ENCODE data around the gene LRP8.

The LRP8 gene

GRCh38 chr1:53292690-53293089 lies 35.2 kb downstream of the LRP8 start:
- H3K27ac ChIP-seq: no peak overlapping the region
- TF ChIP-seq CTCF (conservative IDR thresholded peaks at IDR 0.05) (no peak), ZFX (IDR thresholded peaks at IDR 0.05) (no peak)

GRCh38 chr1:53291574-53291973 lies 36.3 kb downstream of the LRP8 start:
- TF ChIP-seq CTCF (conservative IDR thresholded peaks at IDR 0.05) (no peak), ZFX (IDR thresholded peaks at IDR 0.05) (no peak)
- no peak overlapping the region for H3K27ac ChIP-seq

DNA sequence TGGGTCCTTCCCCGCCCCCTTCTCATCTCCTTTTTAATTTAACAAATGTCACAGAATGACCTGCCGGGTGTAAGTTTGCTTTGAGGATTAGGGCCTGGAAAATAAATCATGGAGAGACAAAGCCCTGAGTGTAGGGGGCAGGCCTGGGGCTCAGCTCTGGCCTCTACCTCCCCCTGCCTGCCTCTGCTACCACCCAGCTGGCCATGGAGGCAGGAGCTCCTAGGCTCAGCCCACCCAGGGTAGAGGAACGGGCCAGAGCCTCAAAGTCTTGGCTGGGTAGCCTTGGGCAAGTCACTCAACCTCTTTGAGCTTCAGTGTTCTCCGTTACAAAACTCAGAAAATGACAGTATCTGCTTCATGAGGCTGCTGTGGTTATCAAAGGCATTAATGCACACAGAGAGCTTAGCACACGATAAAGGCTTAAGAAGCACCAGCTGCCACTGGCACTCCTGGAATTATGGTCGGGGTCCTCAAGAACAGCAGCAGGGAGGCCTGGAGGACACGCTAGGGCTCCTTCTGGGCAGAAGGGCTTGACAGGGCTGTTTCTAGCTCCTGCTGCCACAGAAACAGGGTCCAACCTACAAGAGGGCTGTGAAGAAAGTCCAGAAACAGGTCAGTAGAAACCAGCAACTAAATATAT lies 39.0 kb downstream of the LRP8 start:
- TF ChIP-seq ZFX (IDR thresholded peaks at IDR 0.05) (no peak), CTCF (conservative IDR thresholded peaks at IDR 0.05) (no peak)
- H3K27ac ChIP-seq: no peak overlapping the region

DNA sequence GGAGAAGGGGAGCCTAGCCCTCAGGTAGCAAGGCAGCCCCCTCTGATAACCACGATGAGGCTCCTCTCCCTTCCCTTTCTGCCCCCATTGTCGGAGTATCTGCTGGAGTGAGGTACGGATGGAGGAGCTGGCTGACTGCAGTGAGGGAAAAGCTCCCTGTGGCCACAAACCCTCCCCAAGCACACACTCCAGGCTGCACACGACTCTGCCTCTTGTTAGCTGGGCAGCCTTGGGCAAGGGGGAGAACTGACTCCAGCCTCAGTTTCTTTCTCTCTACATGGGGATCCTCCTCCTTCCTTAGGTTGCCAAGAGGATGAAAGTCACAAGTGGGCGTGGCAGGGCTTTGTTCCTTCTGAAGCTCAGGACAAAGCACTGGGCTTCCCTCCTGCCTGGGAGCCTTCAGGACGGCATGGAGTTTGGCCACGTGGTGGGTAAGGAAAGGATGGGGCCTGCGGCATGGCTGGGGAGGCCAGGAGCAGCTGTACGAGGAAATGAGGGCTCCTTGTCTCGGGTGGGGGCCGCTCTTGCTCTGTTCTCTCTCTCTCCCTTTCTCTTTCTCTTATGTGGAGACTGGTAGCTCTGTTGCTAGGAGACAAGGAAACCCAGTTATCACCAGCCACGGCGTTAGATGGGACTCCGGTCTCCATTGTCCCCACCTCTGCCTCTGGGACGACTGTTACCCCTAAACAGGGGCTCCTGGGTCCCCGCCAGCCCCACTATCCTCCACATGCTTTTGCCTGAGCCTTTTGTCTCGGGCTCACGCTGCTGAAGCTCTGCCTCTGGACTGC lies 39.7 kb downstream of the LRP8 start:
- no peak overlapping the region for H3K27ac ChIP-seq
- TF ChIP-seq CTCF (conservative IDR thresholded peaks at IDR 0.05) (no peak), ZFX (IDR thresholded peaks at IDR 0.05) (no peak)

DNA sequence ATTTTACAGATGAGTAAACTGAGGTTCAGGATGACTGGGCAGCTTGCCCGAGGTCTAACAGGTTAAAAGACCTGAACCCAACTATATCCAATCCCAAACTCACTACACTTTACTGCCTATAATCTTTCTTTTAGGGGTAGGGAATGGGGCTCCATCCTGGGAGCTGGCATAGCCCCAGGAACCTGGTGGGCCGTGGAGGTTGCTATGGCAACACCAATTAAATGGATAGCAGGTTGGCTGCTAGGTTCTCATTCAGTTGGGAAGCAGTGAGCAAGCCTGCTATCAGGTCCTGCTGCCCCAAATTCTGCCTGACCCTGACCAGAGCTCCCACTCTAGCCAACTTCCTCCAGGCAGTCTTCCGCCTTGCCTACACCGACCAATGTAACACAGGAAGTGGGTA lies 40.9 kb downstream of the LRP8 start:
- H3K27ac ChIP-seq: no peak overlapping the region
- TF ChIP-seq CTCF (conservative IDR thresholded peaks at IDR 0.05): no peak
- TF ChIP-seq ZFX (IDR thresholded peaks at IDR 0.05): no peak

DNA sequence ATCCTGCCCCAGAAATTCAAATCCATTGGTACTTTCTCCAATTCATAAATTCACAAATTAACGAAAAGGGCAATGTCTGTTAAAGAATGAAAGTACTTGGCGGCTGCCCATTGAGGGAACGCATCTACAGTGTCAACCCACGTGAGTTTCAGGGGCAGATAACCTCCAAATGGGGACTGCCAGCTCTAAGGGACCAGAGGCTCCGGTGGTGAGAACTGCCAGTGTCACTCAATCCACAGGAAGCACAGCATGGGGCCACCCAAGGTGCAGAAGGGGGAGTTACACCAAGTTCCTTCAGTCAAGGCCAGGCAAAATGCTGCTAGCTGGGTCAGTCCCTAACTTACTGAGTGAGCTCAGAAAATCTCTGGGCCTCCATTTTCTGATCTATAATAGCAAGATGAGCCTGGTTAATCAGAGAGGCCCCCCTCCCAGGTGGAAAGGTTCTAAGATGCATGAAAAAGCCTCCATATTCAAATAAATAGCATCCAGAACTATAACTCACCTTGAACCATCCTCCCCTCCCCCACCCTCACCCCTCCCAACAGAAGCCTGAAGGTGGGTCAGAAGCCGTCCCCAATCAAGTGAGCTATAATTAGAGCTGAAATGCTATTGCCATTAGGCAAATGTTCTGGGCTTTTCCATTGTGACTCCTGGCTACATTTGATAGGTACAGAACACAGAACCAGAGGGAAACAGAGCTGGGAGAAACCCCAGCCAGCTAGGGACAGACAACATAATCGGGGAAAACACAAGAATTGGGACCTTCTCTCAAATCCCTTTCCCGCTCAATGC lies 41.7 kb downstream of the LRP8 start:
- no peak overlapping the region for H3K27ac ChIP-seq
- TF ChIP-seq ZFX (IDR thresholded peaks at IDR 0.05) (no peak), CTCF (conservative IDR thresholded peaks at IDR 0.05) (no peak)

DNA sequence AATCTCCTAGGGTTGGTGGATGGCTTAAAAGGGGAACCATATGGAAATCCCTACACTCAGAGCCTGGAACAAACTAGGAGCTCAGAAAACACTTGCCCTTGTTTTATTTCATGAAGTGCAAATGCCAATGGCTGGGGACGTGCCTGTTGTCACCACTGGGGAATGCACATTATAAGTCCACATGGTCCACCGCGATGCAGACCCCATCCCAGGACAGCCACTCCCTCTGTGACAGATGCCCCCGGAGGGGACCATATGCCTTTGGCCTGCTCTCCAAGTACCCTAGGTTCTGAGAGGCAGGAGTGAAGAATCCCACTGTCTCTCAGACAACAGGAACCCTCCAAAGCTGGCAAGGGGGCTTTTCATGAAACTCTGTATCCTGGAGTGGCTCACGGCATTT lies 42.3 kb downstream of the LRP8 start:
- TF ChIP-seq CTCF (conservative IDR thresholded peaks at IDR 0.05): no peak
- TF ChIP-seq ZFX (IDR thresholded peaks at IDR 0.05): no peak

More for the DNA sequence above, 42.3 kb downstream of the LRP8 start:
- no peak overlapping the region for H3K27ac ChIP-seq
